Measurements from ENCODE around the gene FGFR3. TPM values are rescaled to one million over a fixed set of nuclear protein-coding genes. Genes with fewer than 3 reads are reported as not detected.

FGFR3 gene
- total and polyA plus RNA-seq, 9 of the 15 experiments (the other 6 are each of a cell fraction or from before 2014, with no cell fraction given), result 1.2 to 60.4 (median 12.7) TPM

DNA sequence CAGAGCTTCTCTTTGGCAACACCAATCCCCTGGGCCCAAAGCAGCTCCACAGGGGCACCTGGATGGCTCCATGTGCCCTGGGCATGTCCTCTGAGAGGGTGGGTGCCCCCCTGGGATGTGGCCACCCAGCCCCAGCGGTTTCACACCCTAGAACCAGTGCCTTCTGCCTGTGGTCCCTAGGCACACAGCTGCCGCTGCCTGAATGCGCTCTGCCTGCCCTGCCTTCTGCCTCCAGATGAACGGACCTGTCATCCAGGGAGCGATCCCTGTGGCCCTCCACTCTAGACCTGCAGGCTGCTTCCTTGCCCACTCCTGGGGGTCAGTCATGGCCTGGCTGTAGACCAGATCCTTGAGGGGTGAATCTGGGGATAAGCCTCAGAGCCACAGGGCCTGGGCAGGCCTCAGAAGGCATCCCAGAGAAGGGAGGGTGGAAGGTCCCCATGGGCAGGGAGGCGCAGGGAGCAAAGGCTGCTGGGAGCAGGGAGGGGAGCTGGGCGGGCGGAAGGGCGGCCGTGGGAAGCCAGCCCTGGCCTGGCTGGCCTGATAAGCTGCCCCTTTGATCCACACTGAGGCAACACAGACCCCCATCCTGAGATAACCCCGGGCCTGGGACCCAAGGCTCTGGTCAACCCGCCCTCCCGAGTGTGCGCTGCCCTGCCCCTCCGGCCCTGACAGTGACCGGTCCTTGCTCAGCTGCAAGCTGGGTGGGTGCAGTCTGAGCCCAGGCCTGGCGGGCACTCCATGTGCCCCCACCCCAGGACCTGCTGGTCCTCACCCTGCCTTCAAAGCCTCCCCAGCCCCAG is 8.1 kb upstream of the FGFR3 start (continued):
- no peak for TF ChIP-seq MGA (IDR thresholded peaks at IDR 0.05)
- TF ChIP-seq SMAD3 (CRISPR knock-in tag; conservative IDR thresholded peaks at IDR 0.05), result 0 out of 2 replicates have a peak, but pooled peaks have one; percentile 39
- peak; percentile 96 for TF ChIP-seq TCF7 (IDR thresholded peaks at IDR 0.05; ENCODE audit: borderline replicate concordance)
- TF ChIP-seq ZFP30 (CRISPR knock-in tag; IDR thresholded peaks at IDR 0.05; ENCODE audit: borderline replicate concordance), result no peak
- TF ChIP-seq, protein P1, sequence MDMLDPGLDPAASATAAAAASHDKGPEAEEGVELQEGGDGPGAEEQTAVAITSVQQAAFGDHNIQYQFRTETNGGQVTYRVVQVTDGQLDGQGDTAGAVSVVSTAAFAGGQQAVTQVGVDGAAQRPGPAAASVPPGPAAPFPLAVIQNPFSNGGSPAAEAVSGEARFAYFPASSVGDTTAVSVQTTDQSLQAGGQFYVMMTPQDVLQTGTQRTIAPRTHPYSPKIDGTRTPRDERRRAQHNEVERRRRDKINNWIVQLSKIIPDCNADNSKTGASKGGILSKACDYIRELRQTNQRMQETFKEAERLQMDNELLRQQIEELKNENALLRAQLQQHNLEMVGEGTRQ (CRISPR knock-in tag; IDR thresholded peaks at IDR 0.05), result no peak
- peak; percentile 97 for TF ChIP-seq ARID1B (IDR thresholded peaks at IDR 0.05)
- peak; percentile 83 for TF ChIP-seq MTA2 (IDR thresholded peaks at IDR 0.05; ENCODE audit: low read depth)
- TF ChIP-seq, protein P2, sequence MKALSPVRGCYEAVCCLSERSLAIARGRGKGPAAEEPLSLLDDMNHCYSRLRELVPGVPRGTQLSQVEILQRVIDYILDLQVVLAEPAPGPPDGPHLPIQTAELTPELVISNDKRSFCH (CRISPR knock-in tag; IDR thresholded peaks at IDR 0.05), result no peak
- TF ChIP-seq, protein P2 (tag; IDR thresholded peaks at IDR 0.05), result peak; percentile 87
- no peak for TF ChIP-seq HNRNPH1 (optimal IDR thresholded peaks at IDR 0.05; ENCODE audit: low read depth, low read length)
- TF ChIP-seq, protein P3, sequence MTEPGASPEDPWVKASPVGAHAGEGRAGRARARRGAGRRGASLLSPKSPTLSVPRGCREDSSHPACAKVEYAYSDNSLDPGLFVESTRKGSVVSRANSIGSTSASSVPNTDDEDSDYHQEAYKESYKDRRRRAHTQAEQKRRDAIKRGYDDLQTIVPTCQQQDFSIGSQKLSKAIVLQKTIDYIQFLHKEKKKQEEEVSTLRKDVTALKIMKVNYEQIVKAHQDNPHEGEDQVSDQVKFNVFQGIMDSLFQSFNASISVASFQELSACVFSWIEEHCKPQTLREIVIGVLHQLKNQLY (CRISPR knock-in tag; conservative IDR thresholded peaks at IDR 0.05), result no peak
- TF ChIP-seq GABPB2 (CRISPR knock-in tag; conservative IDR thresholded peaks at IDR 0.05), result no peak
- TF ChIP-seq FOXJ2 (tag; IDR thresholded peaks at IDR 0.05), result no peak
- no peak for TF ChIP-seq ZNF79 (CRISPR knock-in tag; IDR thresholded peaks at IDR 0.05; ENCODE audit: low read depth)
- no peak for TF ChIP-seq ZSCAN29 (IDR thresholded peaks at IDR 0.05)
